ENCODE measurements around the gene DDX51. TPM values are rescaled to one million over a fixed set of nuclear protein-coding genes. Genes with fewer than 3 reads are reported as not detected.

The DDX51 gene
- total and polyA plus RNA-seq, 4 donors = 2.5 to 7.5 (median 5.5) TPM

DNA sequence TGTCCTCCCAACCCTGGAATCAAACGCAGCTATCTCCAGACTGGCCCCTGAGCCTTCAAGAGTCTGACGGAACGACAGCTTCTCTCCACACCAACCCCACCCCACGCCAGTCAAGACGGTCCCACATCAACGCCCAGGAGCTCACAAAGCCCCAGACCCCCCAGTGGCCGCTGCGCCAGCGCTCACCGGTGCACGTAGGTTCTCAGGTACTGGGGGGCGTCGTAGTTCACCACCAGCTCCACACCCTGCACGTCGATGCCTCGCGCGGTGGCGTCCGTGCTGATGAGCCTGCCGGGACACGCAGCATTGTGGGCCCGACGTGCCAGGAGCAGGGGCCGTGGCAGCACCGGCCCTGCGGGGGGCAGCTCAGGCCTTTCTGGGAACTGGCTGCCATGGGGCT is 4.2 kb downstream of the DDX51 start:
- peaks cover 6 to 35% (median 12%) of the 10 kb centered on the region in 4 donors for H3K36me3 ChIP-seq (ENCODE audit: control insufficient read depth in 4 of 4, insufficient read depth in 3 of 4, low read depth in 1 of 4, low read length in 3 of 4)
- no peak for TF ChIP-seq SP1 (IDR thresholded peaks at IDR 0.05)
- no peak for TF ChIP-seq GABPA (IDR thresholded peaks at IDR 0.05 in 1 of 2, conservative IDR thresholded peaks at IDR 0.05 in 1 of 2)
- TF ChIP-seq HNF4G (IDR thresholded peaks at IDR 0.05) = no peak
- no peak for TF ChIP-seq YY1 (IDR thresholded peaks at IDR 0.05)
- TF ChIP-seq HNF4A (conservative IDR thresholded peaks at IDR 0.05) = no peak
- no peak for TF ChIP-seq EGR1 (IDR thresholded peaks at IDR 0.05; ENCODE audit: low read depth in 2 of 2)
- TF ChIP-seq, protein P1, sequence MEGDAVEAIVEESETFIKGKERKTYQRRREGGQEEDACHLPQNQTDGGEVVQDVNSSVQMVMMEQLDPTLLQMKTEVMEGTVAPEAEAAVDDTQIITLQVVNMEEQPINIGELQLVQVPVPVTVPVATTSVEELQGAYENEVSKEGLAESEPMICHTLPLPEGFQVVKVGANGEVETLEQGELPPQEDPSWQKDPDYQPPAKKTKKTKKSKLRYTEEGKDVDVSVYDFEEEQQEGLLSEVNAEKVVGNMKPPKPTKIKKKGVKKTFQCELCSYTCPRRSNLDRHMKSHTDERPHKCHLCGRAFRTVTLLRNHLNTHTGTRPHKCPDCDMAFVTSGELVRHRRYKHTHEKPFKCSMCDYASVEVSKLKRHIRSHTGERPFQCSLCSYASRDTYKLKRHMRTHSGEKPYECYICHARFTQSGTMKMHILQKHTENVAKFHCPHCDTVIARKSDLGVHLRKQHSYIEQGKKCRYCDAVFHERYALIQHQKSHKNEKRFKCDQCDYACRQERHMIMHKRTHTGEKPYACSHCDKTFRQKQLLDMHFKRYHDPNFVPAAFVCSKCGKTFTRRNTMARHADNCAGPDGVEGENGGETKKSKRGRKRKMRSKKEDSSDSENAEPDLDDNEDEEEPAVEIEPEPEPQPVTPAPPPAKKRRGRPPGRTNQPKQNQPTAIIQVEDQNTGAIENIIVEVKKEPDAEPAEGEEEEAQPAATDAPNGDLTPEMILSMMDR (IDR thresholded peaks at IDR 0.05; ENCODE audit: low read depth, low read length, missing input control) = no peak
- TF ChIP-seq, protein P2, sequence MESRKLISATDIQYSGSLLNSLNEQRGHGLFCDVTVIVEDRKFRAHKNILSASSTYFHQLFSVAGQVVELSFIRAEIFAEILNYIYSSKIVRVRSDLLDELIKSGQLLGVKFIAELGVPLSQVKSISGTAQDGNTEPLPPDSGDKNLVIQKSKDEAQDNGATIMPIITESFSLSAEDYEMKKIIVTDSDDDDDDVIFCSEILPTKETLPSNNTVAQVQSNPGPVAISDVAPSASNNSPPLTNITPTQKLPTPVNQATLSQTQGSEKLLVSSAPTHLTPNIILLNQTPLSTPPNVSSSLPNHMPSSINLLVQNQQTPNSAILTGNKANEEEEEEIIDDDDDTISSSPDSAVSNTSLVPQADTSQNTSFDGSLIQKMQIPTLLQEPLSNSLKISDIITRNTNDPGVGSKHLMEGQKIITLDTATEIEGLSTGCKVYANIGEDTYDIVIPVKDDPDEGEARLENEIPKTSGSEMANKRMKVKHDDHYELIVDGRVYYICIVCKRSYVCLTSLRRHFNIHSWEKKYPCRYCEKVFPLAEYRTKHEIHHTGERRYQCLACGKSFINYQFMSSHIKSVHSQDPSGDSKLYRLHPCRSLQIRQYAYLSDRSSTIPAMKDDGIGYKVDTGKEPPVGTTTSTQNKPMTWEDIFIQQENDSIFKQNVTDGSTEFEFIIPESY (IDR thresholded peaks at IDR 0.05) = no peak
- no peak for TF ChIP-seq RAD21 (IDR thresholded peaks at IDR 0.05)
- TF ChIP-seq, protein P3, sequence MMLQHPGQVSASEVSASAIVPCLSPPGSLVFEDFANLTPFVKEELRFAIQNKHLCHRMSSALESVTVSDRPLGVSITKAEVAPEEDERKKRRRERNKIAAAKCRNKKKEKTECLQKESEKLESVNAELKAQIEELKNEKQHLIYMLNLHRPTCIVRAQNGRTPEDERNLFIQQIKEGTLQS (IDR thresholded peaks at IDR 0.05) = no peak
- TF ChIP-seq FOXA1 (IDR thresholded peaks at IDR 0.05) = no peak
- no peaks in the 10 kb centered on the region for H3K27me3 ChIP-seq (ENCODE audit: control insufficient read depth in 4 of 4, insufficient read depth in 4 of 4, low read length in 3 of 4)
- no peak overlapping the region for H3K9ac ChIP-seq (ENCODE audit: low read depth in 1 of 2, low read length in 2 of 2)
- DNase-seq (ENCODE audit: low spot score) = no peak
- H3K9me3 ChIP-seq (ENCODE audit: control insufficient read depth in 4 of 4, low read length in 3 of 4) = no peaks in the 10 kb centered on the region
- 97% methylated on average over 27 of the region's 27 CpGs for WGBS
- H3K4me1 ChIP-seq (ENCODE audit: control insufficient read depth in 4 of 4, insufficient read depth in 4 of 4, low read length in 3 of 4) = peaks cover 5 to 18% (median 13%) of the 10 kb centered on the region in 4 donors
- H3K27ac ChIP-seq (ENCODE audit: low read depth in 1 of 2, low read length in 2 of 2) = no peak overlapping the region
- H3K4me3 ChIP-seq (ENCODE audit: low read depth in 1 of 3, low read length in 3 of 3) = no peak overlapping the region

DNA sequence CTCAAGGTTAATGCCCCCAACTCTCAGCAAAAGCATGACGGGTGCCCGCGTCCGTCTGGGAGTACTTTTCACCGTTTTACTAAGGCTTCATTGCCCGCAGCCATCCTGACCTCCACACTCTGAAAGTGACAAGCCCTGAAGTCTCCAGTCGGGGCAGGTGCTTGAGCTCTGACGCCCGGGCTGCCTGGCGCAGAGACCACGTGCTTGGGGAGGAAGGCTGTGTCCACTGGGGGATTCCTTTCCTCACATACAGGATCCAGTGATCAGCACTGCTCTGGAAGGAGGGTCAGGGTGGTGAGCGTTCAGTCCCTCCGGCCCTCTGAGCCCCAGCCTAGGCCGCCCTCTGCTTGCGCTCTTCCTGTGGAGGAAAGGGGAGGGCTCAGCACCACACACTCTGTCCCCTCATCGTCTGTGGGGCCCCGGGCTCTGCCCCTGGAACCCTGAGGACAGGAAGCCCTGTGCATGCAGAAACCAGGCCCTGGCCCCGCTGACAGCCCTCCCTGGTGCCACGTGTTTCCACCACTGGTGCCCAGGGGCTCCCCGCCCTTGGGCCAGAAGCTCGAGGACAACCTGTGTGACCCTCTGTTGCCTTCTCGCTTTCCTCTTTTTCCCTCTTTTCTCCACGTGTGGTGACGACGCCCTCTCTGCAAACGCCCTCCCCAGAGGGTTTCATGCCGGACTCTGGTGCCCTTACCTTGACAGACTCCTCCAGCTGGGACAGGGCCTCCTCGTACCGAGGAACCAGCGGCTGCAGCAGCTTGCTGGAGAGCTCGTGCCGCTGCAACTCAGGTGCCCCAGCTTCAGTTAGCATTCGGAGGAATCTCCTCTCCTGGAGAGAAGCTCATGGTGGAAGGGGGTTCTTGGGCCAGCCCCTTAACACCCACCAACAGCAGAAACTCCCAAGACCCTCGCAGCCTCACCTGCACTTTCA is 4.9 kb downstream of the DDX51 start:
- 94% methylated on average over 34 of the region's 34 CpGs for WGBS
- no peak overlapping the region for H3K27ac ChIP-seq (ENCODE audit: low read depth in 1 of 2, low read length in 2 of 2)
- H3K9ac ChIP-seq (ENCODE audit: low read depth in 1 of 2, low read length in 2 of 2) = no peak overlapping the region
- no peaks in the 10 kb centered on the region for H3K27me3 ChIP-seq (ENCODE audit: control insufficient read depth in 4 of 4, insufficient read depth in 4 of 4, low read length in 3 of 4)
- H3K36me3 ChIP-seq (ENCODE audit: control insufficient read depth in 4 of 4, insufficient read depth in 3 of 4, low read depth in 1 of 4, low read length in 3 of 4) = peaks cover 6 to 35% (median 12%) of the 10 kb centered on the region in 4 donors
- no peaks in the 10 kb centered on the region for H3K9me3 ChIP-seq (ENCODE audit: control insufficient read depth in 4 of 4, low read length in 3 of 4)
- no peak for DNase-seq (ENCODE audit: low spot score)
- no peak overlapping the region for H3K4me3 ChIP-seq (ENCODE audit: low read depth in 1 of 3, low read length in 3 of 3)
- peaks cover 5 to 14% (median 10%) of the 10 kb centered on the region in 4 donors for H3K4me1 ChIP-seq (ENCODE audit: control insufficient read depth in 4 of 4, insufficient read depth in 4 of 4, low read length in 3 of 4)
- no peak for TF ChIP-seq FOXA1 (IDR thresholded peaks at IDR 0.05)
- no peak for TF ChIP-seq HNF4A (conservative IDR thresholded peaks at IDR 0.05)
- TF ChIP-seq, protein P3 (IDR thresholded peaks at IDR 0.05) = no peak
- no peak for TF ChIP-seq EGR1 (IDR thresholded peaks at IDR 0.05; ENCODE audit: low read depth in 2 of 2)
- TF ChIP-seq, protein P1 (IDR thresholded peaks at IDR 0.05; ENCODE audit: low read depth, low read length, missing input control) = no peak
- TF ChIP-seq JUND (IDR thresholded peaks at IDR 0.05) = no peak
- TF ChIP-seq NR2F2 (IDR thresholded peaks at IDR 0.05) = no peak
- no peak for TF ChIP-seq RAD21 (IDR thresholded peaks at IDR 0.05)
- TF ChIP-seq YY1 (IDR thresholded peaks at IDR 0.05) = no peak
- TF ChIP-seq GABPA (IDR thresholded peaks at IDR 0.05 in 1 of 2, conservative IDR thresholded peaks at IDR 0.05 in 1 of 2) = no peak
- TF ChIP-seq FOXA2 (IDR thresholded peaks at IDR 0.05) = no peak
- no peak for TF ChIP-seq HNF4G (IDR thresholded peaks at IDR 0.05)
- no peak for TF ChIP-seq SP1 (IDR thresholded peaks at IDR 0.05)
- TF ChIP-seq RXRA (IDR thresholded peaks at IDR 0.05) = no peak
- TF ChIP-seq, protein P4, sequence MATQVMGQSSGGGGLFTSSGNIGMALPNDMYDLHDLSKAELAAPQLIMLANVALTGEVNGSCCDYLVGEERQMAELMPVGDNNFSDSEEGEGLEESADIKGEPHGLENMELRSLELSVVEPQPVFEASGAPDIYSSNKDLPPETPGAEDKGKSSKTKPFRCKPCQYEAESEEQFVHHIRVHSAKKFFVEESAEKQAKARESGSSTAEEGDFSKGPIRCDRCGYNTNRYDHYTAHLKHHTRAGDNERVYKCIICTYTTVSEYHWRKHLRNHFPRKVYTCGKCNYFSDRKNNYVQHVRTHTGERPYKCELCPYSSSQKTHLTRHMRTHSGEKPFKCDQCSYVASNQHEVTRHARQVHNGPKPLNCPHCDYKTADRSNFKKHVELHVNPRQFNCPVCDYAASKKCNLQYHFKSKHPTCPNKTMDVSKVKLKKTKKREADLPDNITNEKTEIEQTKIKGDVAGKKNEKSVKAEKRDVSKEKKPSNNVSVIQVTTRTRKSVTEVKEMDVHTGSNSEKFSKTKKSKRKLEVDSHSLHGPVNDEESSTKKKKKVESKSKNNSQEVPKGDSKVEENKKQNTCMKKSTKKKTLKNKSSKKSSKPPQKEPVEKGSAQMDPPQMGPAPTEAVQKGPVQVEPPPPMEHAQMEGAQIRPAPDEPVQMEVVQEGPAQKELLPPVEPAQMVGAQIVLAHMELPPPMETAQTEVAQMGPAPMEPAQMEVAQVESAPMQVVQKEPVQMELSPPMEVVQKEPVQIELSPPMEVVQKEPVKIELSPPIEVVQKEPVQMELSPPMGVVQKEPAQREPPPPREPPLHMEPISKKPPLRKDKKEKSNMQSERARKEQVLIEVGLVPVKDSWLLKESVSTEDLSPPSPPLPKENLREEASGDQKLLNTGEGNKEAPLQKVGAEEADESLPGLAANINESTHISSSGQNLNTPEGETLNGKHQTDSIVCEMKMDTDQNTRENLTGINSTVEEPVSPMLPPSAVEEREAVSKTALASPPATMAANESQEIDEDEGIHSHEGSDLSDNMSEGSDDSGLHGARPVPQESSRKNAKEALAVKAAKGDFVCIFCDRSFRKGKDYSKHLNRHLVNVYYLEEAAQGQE (IDR thresholded peaks at IDR 0.05) = no peak
- TF ChIP-seq TAF1 (conservative IDR thresholded peaks at IDR 0.05) = no peak

Data from liver (tissue), 9 donors.